ENCODE measurements around the gene ITPKC.

DNA sequence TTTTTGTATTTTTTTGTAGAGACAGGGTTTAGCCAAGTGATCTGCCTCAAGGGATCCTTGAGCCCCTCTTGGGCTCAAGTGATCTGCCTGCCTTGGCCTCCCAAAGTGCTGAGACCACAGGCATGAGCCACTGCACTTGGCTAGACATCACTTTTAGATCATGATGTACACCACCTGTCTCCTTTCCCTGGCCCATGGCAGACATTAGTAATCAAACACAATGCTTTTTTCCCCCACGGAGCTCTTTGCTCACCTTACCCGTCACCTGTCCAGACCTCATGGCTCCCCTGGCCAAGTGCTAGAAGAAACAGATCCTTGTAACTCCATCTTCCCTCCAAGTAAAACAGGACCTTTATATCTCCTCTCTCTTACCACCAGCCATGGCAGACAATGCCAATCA is 44.9 kb upstream of the ITPKC start:
- TF ChIP-seq, protein P1, sequence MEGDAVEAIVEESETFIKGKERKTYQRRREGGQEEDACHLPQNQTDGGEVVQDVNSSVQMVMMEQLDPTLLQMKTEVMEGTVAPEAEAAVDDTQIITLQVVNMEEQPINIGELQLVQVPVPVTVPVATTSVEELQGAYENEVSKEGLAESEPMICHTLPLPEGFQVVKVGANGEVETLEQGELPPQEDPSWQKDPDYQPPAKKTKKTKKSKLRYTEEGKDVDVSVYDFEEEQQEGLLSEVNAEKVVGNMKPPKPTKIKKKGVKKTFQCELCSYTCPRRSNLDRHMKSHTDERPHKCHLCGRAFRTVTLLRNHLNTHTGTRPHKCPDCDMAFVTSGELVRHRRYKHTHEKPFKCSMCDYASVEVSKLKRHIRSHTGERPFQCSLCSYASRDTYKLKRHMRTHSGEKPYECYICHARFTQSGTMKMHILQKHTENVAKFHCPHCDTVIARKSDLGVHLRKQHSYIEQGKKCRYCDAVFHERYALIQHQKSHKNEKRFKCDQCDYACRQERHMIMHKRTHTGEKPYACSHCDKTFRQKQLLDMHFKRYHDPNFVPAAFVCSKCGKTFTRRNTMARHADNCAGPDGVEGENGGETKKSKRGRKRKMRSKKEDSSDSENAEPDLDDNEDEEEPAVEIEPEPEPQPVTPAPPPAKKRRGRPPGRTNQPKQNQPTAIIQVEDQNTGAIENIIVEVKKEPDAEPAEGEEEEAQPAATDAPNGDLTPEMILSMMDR (conservative IDR thresholded peaks at IDR 0.05; ENCODE audit: low read length): no peak
- TF ChIP-seq EZH2phosphoT487 (IDR thresholded peaks at IDR 0.05; ENCODE audit: borderline replicate concordance, low read depth, low read length): no peak
